ENCODE results near the gene ARID2. TPM values are rescaled to one million over a fixed set of nuclear protein-coding genes. Genes with fewer than 3 reads are reported as not detected.

Gene ARID2
- total RNA-seq, 1 experiment from 2014 or later = 17.5 TPM

- Mint-ChIP-seq H3K9me3 (ENCODE audit: low read depth, unreplicated experiment) (peaks cover 2% of the 10 kb centered on the region), H3K36me3 (ENCODE audit: insufficient read depth, unreplicated experiment) (no peaks in the 10 kb centered on the region), H3K4me3 (ENCODE audit: low read depth, unreplicated experiment) (no peak overlapping the region), H3K27me3 (ENCODE audit: unreplicated experiment) (no peaks in the 10 kb centered on the region), H3K27ac (ENCODE audit: unreplicated experiment) (no peak overlapping the region), H3K4me1 (ENCODE audit: low read depth, unreplicated experiment) (no peaks in the 10 kb centered on the region)
- DNase-seq = no peak
- CTCF ChIA-PET = no interaction called here
- BruUV-seq (replicated peaks) = no TSS peak
- intact Hi-C loops (cut with micrococcal nuclease; ENCODE audit: unreplicated experiment) = no loop called here
- no peak for TF ChIP-seq CTCF (IDR thresholded peaks at IDR 0.05; ENCODE audit: unreplicated experiment)
Observed at GRCh38 chr12:45695606-45696005, 33.9 kb upstream of the ARID2 start.

GRCh38 chr12:45696049-45696448 lies 33.5 kb upstream of the ARID2 start:
- BruUV-seq (replicated peaks) = no TSS peak

GRCh38 chr12:45697371-45697770 lies 32.1 kb upstream of the ARID2 start:
- CTCF ChIA-PET = no interaction called here
- H3K27ac Mint-ChIP-seq (ENCODE audit: unreplicated experiment) = no peak overlapping the region
- intact Hi-C loops (cut with micrococcal nuclease; ENCODE audit: unreplicated experiment) = no loop called here

More at GRCh38 chr12:45696049-45696448, 33.5 kb upstream of the ARID2 start:
- TF ChIP-seq CTCF (IDR thresholded peaks at IDR 0.05; ENCODE audit: unreplicated experiment) = no peak
- CTCF ChIA-PET = no interaction called here
- H3K4me3 Mint-ChIP-seq (ENCODE audit: low read depth, unreplicated experiment) = no peak overlapping the region
- H3K27me3 Mint-ChIP-seq (ENCODE audit: unreplicated experiment) = no peaks in the 10 kb centered on the region
- no peaks in the 10 kb centered on the region for H3K4me1 Mint-ChIP-seq (ENCODE audit: low read depth, unreplicated experiment)
- H3K9me3 Mint-ChIP-seq (ENCODE audit: low read depth, unreplicated experiment) = peaks cover 2% of the 10 kb centered on the region
- intact Hi-C loops (cut with micrococcal nuclease; ENCODE audit: unreplicated experiment) = no loop called here
- H3K36me3 Mint-ChIP-seq (ENCODE audit: insufficient read depth, unreplicated experiment) = no peaks in the 10 kb centered on the region
- no peak overlapping the region for H3K27ac Mint-ChIP-seq (ENCODE audit: unreplicated experiment)
- no peak for DNase-seq

GRCh38 chr12:45701296-45701695 lies 28.2 kb upstream of the ARID2 start:
- H3K9me3 Mint-ChIP-seq (ENCODE audit: low read depth, unreplicated experiment) = no peaks in the 10 kb centered on the region
- no peak overlapping the region for H3K4me3 Mint-ChIP-seq (ENCODE audit: low read depth, unreplicated experiment)
- peaks cover 22% of the 10 kb centered on the region for H3K4me1 Mint-ChIP-seq (ENCODE audit: low read depth, unreplicated experiment)
- intact Hi-C loops (cut with micrococcal nuclease; ENCODE audit: unreplicated experiment) = no loop called here
- no peak overlapping the region for H3K27ac Mint-ChIP-seq (ENCODE audit: unreplicated experiment)
- TF ChIP-seq CTCF (IDR thresholded peaks at IDR 0.05; ENCODE audit: unreplicated experiment) = no peak
- no TSS peak for BruUV-seq (replicated peaks)
- no peak for DNase-seq
- H3K36me3 Mint-ChIP-seq (ENCODE audit: insufficient read depth, unreplicated experiment) = no peaks in the 10 kb centered on the region
- no peaks in the 10 kb centered on the region for H3K27me3 Mint-ChIP-seq (ENCODE audit: unreplicated experiment)
- CTCF ChIA-PET = no interaction called here

More at GRCh38 chr12:45697371-45697770, 32.1 kb upstream of the ARID2 start:
- H3K27me3 Mint-ChIP-seq (ENCODE audit: unreplicated experiment) = no peaks in the 10 kb centered on the region
- H3K36me3 Mint-ChIP-seq (ENCODE audit: insufficient read depth, unreplicated experiment) = no peaks in the 10 kb centered on the region
- no peak overlapping the region for H3K4me3 Mint-ChIP-seq (ENCODE audit: low read depth, unreplicated experiment)
- DNase-seq = no peak
- no peak for TF ChIP-seq CTCF (IDR thresholded peaks at IDR 0.05; ENCODE audit: unreplicated experiment)
- H3K4me1 Mint-ChIP-seq (ENCODE audit: low read depth, unreplicated experiment) = no peaks in the 10 kb centered on the region
- no TSS peak for BruUV-seq (replicated peaks)
- peaks cover 2% of the 10 kb centered on the region for H3K9me3 Mint-ChIP-seq (ENCODE audit: low read depth, unreplicated experiment)
